ENCODE data around the gene SLC6A18.

Gene SLC6A18

GRCh38 chr5:1182633-1183423 is 42.4 kb upstream of the SLC6A18 start:
- Histone ChIP-seq H3K27me3 (replicated peaks) (no peaks in the 10 kb centered on the region), H3K27ac (no peak overlapping the region), H3K36me3 (replicated peaks) (no peaks in the 10 kb centered on the region), H3K4me3 (ENCODE audit: low read depth, low read length) (no peak overlapping the region)
- in situ Hi-C loops (cut with HindIII; ENCODE audit: low pct_ligation_motif_present, low sequenced_read_pairs): no loop called here
- no peak for DNase-seq
- TF ChIP-seq CTCF (IDR thresholded peaks at IDR 0.05; ENCODE audit: low read depth, low read length, missing control alignments): no peak

GRCh38 chr5:1183424-1184162 is 41.6 kb upstream of the SLC6A18 start:
- no peak overlapping the region for H3K4me3 ChIP-seq (ENCODE audit: low read depth, low read length)
- H3K27ac ChIP-seq: no peak overlapping the region
- DNase-seq: no peak
- in situ Hi-C loops (cut with HindIII; ENCODE audit: low pct_ligation_motif_present, low sequenced_read_pairs): no loop called here
- H3K36me3 ChIP-seq (replicated peaks): no peaks in the 10 kb centered on the region
- TF ChIP-seq CTCF (IDR thresholded peaks at IDR 0.05; ENCODE audit: low read depth, low read length, missing control alignments): no peak
- no peaks in the 10 kb centered on the region for H3K27me3 ChIP-seq (replicated peaks)

- no peak overlapping the region for H3K27ac ChIP-seq
- H3K36me3 ChIP-seq (replicated peaks): no peaks in the 10 kb centered on the region
- TF ChIP-seq CTCF (IDR thresholded peaks at IDR 0.05; ENCODE audit: low read depth, low read length, missing control alignments): no peak
- no peaks in the 10 kb centered on the region for H3K27me3 ChIP-seq (replicated peaks)
- no peak overlapping the region for H3K4me3 ChIP-seq (ENCODE audit: low read depth, low read length)
- in situ Hi-C loops (cut with HindIII; ENCODE audit: low pct_ligation_motif_present, low sequenced_read_pairs): no loop called here
- no peak for DNase-seq
Measured at GRCh38 chr5:1184163-1184470, 41.1 kb upstream of the SLC6A18 start.

GRCh38 chr5:1184481-1184880 is 40.7 kb upstream of the SLC6A18 start:
- no peak for DNase-seq
- TF ChIP-seq CTCF (IDR thresholded peaks at IDR 0.05; ENCODE audit: low read depth, low read length, missing control alignments): no peak
- H3K27me3 ChIP-seq (replicated peaks): no peaks in the 10 kb centered on the region
- no peaks in the 10 kb centered on the region for H3K36me3 ChIP-seq (replicated peaks)
- no peak overlapping the region for H3K4me3 ChIP-seq (ENCODE audit: low read depth, low read length)
- no peak overlapping the region for H3K27ac ChIP-seq
- in situ Hi-C loops (cut with HindIII; ENCODE audit: low pct_ligation_motif_present, low sequenced_read_pairs): no loop called here

GRCh38 chr5:1185038-1185627 is 40.0 kb upstream of the SLC6A18 start:
- TF ChIP-seq CTCF (IDR thresholded peaks at IDR 0.05; ENCODE audit: low read depth, low read length, missing control alignments): no peak
- no peak for DNase-seq
- Histone ChIP-seq H3K4me3 (ENCODE audit: low read depth, low read length) (no peak overlapping the region), H3K27me3 (replicated peaks) (no peaks in the 10 kb centered on the region), H3K27ac (no peak overlapping the region), H3K36me3 (replicated peaks) (no peaks in the 10 kb centered on the region)
- in situ Hi-C loops (cut with HindIII; ENCODE audit: low pct_ligation_motif_present, low sequenced_read_pairs): no loop called here

All from brain microvascular endothelial cell (primary cell).